ENCODE measurements around the gene REM2.

- TF ChIP-seq CTCF (IDR thresholded peaks at IDR 0.05) (peak in 1 of 6 experiments; percentile 12), POLR2A (IDR thresholded peaks at IDR 0.05) (peak; percentile 43 to 64)
Measured at GRCh38 chr14:22929104-22929960, 46.3 kb downstream of the REM2 start, which contains the start of gene PRMT5.

All from Peyer's patch (tissue), 4 donors.